GM10266 (cell line): ENCODE data around the gene RIOX2.
A peak's percentile ranks its signal among the peaks of the same experiment; 100 is the strongest.

Source experiments
- DNase-seq: peaks from one replicate; pipeline ENCODE4 v3.0.0; 2012; ENCODE audit errors: extremely low spot score
- TF ChIP-seq, protein P1 (sequence below): IDR thresholded peaks from 2 replicates; pipeline ENCODE4 v1.5.1; 2012; ENCODE audit warnings: mild to moderate bottlenecking, low read depth; ENCODE audit not compliant: control insufficient read depth, insufficient read depth; ENCODE audit errors: missing control alignments

RIOX2 gene

GRCh38 chr3:97940034-97940433 is 32.2 kb downstream of the RIOX2 start:
- TF ChIP-seq, protein P1, sequence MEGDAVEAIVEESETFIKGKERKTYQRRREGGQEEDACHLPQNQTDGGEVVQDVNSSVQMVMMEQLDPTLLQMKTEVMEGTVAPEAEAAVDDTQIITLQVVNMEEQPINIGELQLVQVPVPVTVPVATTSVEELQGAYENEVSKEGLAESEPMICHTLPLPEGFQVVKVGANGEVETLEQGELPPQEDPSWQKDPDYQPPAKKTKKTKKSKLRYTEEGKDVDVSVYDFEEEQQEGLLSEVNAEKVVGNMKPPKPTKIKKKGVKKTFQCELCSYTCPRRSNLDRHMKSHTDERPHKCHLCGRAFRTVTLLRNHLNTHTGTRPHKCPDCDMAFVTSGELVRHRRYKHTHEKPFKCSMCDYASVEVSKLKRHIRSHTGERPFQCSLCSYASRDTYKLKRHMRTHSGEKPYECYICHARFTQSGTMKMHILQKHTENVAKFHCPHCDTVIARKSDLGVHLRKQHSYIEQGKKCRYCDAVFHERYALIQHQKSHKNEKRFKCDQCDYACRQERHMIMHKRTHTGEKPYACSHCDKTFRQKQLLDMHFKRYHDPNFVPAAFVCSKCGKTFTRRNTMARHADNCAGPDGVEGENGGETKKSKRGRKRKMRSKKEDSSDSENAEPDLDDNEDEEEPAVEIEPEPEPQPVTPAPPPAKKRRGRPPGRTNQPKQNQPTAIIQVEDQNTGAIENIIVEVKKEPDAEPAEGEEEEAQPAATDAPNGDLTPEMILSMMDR = peak; percentile 16
- no peak for DNase-seq

DNA sequence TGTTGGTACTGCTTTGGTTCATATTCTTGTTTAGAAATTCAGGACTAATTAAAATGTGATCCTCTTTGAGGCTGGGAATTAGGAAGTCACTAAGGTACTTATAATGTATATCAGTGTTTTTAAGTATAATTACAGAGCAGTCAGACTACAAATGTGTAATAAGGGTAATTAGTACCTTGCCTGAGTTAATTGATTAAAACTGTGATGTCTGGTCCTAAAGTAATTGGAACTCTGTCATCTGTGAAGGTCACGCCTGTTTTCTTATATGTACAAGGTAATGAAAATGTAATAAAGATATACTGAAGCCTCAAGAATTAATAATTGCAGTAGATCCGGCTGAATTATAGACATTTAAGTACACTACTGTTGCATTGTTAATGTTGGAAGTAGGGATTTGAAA is 32.8 kb downstream of the RIOX2 start:
- DNase-seq = no peak
- TF ChIP-seq, protein P1 = no peak

GRCh38 chr3:97938444-97938843 is 33.8 kb downstream of the RIOX2 start:
- TF ChIP-seq, protein P1 = no peak
- no peak for DNase-seq

DNA sequence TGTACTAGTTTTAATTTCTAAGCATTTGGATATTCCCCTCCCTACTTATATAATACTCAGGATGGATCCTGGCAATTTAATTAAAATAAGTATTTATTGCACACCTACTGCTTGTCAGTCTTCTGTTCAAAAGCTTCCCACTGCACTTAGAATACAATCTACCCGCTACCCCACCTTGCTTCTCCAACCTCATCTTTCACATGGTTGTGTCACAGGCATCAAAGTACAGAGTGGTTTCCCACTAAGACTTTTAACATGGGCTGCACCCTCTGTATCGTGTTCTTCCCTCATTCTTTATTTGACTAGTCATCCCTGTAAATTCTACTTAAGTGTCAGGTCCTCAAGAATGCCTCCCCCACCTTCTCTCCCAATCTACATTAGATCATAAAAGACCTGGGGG is 35.0 kb downstream of the RIOX2 start:
- TF ChIP-seq, protein P1 = no peak

DNA sequence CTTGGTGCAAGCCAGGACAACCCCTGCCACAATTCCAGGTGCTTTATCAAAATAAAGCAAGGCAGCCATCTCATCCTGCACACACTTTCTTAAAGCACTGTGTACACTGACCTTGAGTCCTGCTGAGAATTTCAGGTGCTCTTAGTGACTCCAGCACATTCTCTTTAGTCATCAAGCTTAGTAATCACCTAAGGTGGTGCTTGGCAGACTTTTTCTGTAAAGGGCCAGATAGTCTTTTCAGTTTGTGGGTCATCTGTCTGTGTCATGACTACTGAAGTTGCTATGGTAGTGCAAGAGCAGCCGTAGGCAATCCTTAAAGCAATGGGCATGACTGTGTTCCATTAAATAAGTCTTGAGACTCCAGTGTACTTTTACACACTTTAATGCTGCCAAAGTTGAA is 36.4 kb downstream of the RIOX2 start:
- DNase-seq = no peak

More for the DNA sequence above, 35.0 kb downstream of the RIOX2 start:
- DNase-seq = no peak

GRCh38 chr3:97934980-97935695 is 37.1 kb downstream of the RIOX2 start:
- no peak for DNase-seq
- TF ChIP-seq, protein P1 = no peak

More for the DNA sequence above, 36.4 kb downstream of the RIOX2 start:
- TF ChIP-seq, protein P1 = no peak

DNA sequence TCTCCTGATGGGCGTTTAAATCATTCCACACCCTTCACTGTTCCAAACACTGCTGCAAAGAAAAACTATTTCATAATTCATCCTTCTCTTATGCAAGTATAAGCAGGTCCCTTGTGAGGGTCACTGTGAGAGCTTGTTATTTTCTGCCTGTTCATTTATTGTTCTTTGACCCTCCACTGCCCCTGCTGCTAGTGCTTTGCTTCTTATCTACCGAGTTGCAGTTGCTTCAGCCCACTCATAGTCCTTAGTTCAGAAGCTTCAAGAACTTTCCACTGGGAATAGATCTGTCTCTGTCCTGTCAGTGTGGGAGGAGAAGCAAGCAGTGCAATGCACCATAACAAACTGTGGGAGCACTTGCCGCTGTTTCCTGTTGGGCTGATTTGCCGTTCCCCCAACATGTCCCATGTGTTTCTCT is 39.8 kb downstream of the RIOX2 start:
- DNase-seq = no peak
- TF ChIP-seq, protein P1 = no peak
